Measurements from ENCODE around the gene FOXF1. TPM values are rescaled to one million over a fixed set of nuclear protein-coding genes. Genes with fewer than 3 reads are reported as not detected.

FOXF1 gene
- total RNA-seq, 1 donor from 2014 or later, result not detected

DNA sequence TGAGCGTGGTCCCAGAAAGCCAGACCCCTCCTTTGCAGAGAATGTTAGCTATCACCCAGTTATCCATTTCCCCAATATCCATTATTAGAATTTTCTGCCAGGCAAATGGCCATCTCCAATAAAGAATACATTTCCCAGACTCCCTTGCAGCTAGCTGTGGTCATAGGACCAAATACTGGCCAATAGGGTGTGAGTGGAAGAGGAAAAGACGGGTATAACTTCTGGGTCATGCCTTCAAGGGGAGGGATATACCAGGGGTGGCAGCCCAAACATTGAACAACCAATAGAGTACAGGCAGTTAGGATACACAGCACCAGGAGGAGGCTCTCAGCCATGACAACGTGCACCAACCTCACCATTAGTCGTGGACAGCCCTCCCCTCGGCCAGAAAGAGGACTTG is 26.1 kb upstream of the FOXF1 start:
- no peaks in the 10 kb centered on the region for H3K79me2 ChIP-seq (ENCODE audit: low read depth)
- H3K9me3 Mint-ChIP-seq, result peaks cover 11% of the 10 kb centered on the region
- peaks cover 41% of the 10 kb centered on the region for H3K27me3 Mint-ChIP-seq (ENCODE audit: insufficient read depth, low read depth)
- peaks cover 11% of the 10 kb centered on the region for H3K4me1 ChIP-seq
- H2AFZ ChIP-seq (replicated peaks), result no peak overlapping the region
- H3K27me3 ChIP-seq, result peaks cover 75% of the 10 kb centered on the region
- H3K27ac Mint-ChIP-seq, result no peak overlapping the region
- DNase-seq (ENCODE audit: low spot score), result no peak
- H3K9ac ChIP-seq, result no peak overlapping the region
- H3K4me2 ChIP-seq, result no peak overlapping the region
- H3K27ac ChIP-seq, result no peak overlapping the region
- H4K20me1 ChIP-seq (ENCODE audit: low read depth), result no peaks in the 10 kb centered on the region
- no peaks in the 10 kb centered on the region for H3K9me3 ChIP-seq (ENCODE audit: low read depth)
- H3K4me1 Mint-ChIP-seq, result no peaks in the 10 kb centered on the region
- TF ChIP-seq, protein P1, sequence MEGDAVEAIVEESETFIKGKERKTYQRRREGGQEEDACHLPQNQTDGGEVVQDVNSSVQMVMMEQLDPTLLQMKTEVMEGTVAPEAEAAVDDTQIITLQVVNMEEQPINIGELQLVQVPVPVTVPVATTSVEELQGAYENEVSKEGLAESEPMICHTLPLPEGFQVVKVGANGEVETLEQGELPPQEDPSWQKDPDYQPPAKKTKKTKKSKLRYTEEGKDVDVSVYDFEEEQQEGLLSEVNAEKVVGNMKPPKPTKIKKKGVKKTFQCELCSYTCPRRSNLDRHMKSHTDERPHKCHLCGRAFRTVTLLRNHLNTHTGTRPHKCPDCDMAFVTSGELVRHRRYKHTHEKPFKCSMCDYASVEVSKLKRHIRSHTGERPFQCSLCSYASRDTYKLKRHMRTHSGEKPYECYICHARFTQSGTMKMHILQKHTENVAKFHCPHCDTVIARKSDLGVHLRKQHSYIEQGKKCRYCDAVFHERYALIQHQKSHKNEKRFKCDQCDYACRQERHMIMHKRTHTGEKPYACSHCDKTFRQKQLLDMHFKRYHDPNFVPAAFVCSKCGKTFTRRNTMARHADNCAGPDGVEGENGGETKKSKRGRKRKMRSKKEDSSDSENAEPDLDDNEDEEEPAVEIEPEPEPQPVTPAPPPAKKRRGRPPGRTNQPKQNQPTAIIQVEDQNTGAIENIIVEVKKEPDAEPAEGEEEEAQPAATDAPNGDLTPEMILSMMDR (IDR thresholded peaks at IDR 0.05), result no peak
- TF ChIP-seq EZH2 (IDR thresholded peaks at IDR 0.05) (no peak), EZH2phosphoT487 (IDR thresholded peaks at IDR 0.05) (no peak)
- H3K4me3 ChIP-seq, result no peak overlapping the region
- H3F3A ChIP-seq (ENCODE audit: low read depth), result peaks cover 10% of the 10 kb centered on the region
- H3K36me3 ChIP-seq, result no peaks in the 10 kb centered on the region
- no peaks in the 10 kb centered on the region for H3K36me3 Mint-ChIP-seq
- H3K4me3 Mint-ChIP-seq, result no peak overlapping the region

DNA sequence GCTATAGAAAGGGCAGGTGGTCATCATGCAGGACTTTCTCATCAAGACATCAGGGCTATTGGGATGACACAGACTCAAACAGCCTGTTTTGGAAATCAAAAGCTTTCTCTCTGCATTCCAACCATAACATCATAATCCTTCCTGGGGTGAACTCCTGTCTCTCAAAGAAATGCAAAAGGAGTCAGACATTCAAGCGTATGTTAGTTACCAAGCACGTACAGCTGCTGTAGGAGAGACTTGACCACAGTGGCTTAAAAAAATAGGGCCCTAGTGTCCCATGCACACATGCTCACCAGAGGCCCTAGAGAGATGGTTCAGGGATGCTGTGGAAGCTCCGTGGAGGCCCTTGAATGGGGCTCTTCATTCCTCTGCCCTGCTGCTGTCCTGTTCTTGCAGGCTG is 24.6 kb upstream of the FOXF1 start:
- Histone ChIP-seq H3K27ac (no peak overlapping the region), H3K79me2 (ENCODE audit: low read depth) (no peaks in the 10 kb centered on the region), H3K4me3 (no peak overlapping the region), H4K20me1 (ENCODE audit: low read depth) (no peaks in the 10 kb centered on the region), H3F3A (ENCODE audit: low read depth) (peaks cover 6% of the 10 kb centered on the region), H3K27me3 (peaks cover 78% of the 10 kb centered on the region), H3K9me3 (ENCODE audit: low read depth) (no peaks in the 10 kb centered on the region), H3K9ac (no peak overlapping the region), H3K36me3 (no peaks in the 10 kb centered on the region), H3K4me1 (peaks cover 5% of the 10 kb centered on the region), H3K4me2 (no peak overlapping the region), H2AFZ (replicated peaks) (no peak overlapping the region)
- DNase-seq (ENCODE audit: low spot score), result no peak
- peaks cover 49% of the 10 kb centered on the region for H3K27me3 Mint-ChIP-seq (ENCODE audit: insufficient read depth, low read depth)
- H3K9me3 Mint-ChIP-seq, result peaks cover 11% of the 10 kb centered on the region
- no peaks in the 10 kb centered on the region for H3K36me3 Mint-ChIP-seq
- H3K27ac Mint-ChIP-seq, result no peak overlapping the region
- TF ChIP-seq EZH2phosphoT487 (IDR thresholded peaks at IDR 0.05), result no peak
- no peak for TF ChIP-seq EZH2 (IDR thresholded peaks at IDR 0.05)
- TF ChIP-seq, protein P1 (IDR thresholded peaks at IDR 0.05), result no peak
- H3K4me3 Mint-ChIP-seq, result no peak overlapping the region
- no peaks in the 10 kb centered on the region for H3K4me1 Mint-ChIP-seq

DNA sequence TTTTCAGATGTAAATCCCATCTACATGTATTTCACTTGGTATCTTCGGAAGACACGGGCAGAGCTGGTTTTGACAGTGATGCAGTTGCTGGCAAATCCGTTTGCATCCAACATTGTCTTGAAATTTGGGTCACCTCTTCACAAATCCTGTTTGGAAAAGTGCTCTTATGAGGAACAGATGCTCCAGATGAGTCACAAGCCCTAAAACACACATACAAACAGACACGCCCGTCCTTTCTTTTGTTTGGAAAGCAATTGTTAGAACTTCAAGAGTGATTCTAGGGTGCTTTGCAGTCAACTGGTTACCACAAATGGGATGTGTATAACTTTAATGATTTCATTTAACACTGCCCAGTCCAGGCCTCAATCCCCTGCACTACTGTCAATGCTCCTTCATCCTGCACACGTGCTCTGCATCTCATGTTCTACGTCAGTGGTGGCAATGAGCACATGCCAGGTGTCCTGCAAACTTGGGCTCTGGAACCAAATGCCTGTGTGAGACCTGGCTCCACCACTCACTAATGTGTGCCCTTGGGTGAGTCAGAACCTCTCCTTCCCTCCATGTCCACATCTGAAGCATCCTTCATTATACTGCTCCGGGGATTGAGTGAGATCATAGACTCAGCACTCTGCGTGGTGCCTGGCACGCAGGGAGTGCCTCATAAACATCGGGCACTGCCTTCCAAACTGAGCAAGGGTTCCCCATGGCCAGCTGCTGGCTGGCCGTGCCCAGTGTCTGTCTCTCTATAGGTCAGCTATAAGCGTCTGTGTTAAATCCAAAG is 19.3 kb upstream of the FOXF1 start:
- no peaks in the 10 kb centered on the region for H3K9me3 ChIP-seq (ENCODE audit: low read depth)
- no peak for DNase-seq (ENCODE audit: low spot score)
- Mint-ChIP-seq H3K4me3 (no peak overlapping the region), H3K27me3 (ENCODE audit: insufficient read depth, low read depth) (peaks cover 83% of the 10 kb centered on the region), H3K36me3 (no peaks in the 10 kb centered on the region), H3K27ac (no peak overlapping the region), H3K4me1 (peaks cover 18% of the 10 kb centered on the region), H3K9me3 (no peaks in the 10 kb centered on the region)
- TF ChIP-seq EZH2 (IDR thresholded peaks at IDR 0.05), result no peak
- no peak for TF ChIP-seq EZH2phosphoT487 (IDR thresholded peaks at IDR 0.05)
- TF ChIP-seq, protein P1 (IDR thresholded peaks at IDR 0.05), result no peak
- no peak overlapping the region for H3K27ac ChIP-seq
- H3K9ac ChIP-seq, result no peak overlapping the region
- H3K4me2 ChIP-seq, result no peak overlapping the region
- H3K27me3 ChIP-seq, result peaks cover 100% of the 10 kb centered on the region
- H4K20me1 ChIP-seq (ENCODE audit: low read depth), result peaks cover 48% of the 10 kb centered on the region
- H3K79me2 ChIP-seq (ENCODE audit: low read depth), result no peaks in the 10 kb centered on the region
- no peak overlapping the region for H3K4me3 ChIP-seq
- H3K4me1 ChIP-seq, result peaks cover 31% of the 10 kb centered on the region
- peaks cover 22% of the 10 kb centered on the region for H3F3A ChIP-seq (ENCODE audit: low read depth)
- no peak overlapping the region for H2AFZ ChIP-seq (replicated peaks)
- no peaks in the 10 kb centered on the region for H3K36me3 ChIP-seq

Data from neural progenitor cell (in vitro differentiated cells).